Measurements from ENCODE around the gene GRB10.

Gene GRB10

DNA sequence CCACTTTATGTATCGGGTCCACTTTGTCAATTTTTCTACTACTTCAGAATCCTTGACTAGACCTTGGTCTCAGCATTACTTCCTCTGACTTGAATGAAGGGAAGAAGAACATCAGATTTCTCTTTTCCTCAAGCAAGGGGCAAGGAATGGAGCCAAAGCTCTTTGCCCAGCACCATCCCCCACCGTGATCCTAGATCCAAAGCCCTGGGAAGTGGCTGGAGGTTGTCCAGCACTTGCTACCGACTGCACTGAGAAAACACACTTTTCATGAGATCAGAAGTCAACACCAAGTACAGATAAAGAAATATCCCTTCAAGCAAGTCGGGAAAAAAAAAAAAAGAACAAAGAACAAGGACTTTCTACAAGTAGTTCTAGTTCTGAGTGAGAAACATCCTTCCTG, 115.4 kb downstream of the GRB10 start:
- H3K4me3 ChIP-seq (ENCODE audit: low read depth, low read length): no peak overlapping the region
- TF ChIP-seq, protein P1, sequence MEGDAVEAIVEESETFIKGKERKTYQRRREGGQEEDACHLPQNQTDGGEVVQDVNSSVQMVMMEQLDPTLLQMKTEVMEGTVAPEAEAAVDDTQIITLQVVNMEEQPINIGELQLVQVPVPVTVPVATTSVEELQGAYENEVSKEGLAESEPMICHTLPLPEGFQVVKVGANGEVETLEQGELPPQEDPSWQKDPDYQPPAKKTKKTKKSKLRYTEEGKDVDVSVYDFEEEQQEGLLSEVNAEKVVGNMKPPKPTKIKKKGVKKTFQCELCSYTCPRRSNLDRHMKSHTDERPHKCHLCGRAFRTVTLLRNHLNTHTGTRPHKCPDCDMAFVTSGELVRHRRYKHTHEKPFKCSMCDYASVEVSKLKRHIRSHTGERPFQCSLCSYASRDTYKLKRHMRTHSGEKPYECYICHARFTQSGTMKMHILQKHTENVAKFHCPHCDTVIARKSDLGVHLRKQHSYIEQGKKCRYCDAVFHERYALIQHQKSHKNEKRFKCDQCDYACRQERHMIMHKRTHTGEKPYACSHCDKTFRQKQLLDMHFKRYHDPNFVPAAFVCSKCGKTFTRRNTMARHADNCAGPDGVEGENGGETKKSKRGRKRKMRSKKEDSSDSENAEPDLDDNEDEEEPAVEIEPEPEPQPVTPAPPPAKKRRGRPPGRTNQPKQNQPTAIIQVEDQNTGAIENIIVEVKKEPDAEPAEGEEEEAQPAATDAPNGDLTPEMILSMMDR (IDR thresholded peaks at IDR 0.05; ENCODE audit: borderline replicate concordance, insufficient read depth, low read depth, low read length): no peak

DNA sequence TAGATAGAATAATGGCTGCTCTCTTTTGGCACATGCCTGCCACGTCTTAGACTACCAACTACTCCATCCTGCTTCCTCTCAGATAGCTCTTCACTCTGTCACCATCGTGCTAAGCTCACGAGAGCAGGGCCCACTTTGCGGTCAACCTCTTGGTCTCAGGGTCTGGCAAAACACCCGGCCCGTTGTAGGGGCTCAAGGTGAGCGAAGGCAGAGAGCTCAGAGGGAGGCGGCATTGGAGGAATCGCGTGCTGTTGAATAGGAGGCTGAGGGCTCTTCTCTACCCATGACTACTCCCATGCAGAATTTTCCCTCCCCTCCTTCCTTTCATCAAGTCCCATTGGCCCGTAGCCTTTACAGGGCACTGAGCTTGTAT, 116.6 kb downstream of the GRB10 start:
- TF ChIP-seq, protein P1 (IDR thresholded peaks at IDR 0.05; ENCODE audit: borderline replicate concordance, insufficient read depth, low read depth, low read length): no peak
- no peak overlapping the region for H3K4me3 ChIP-seq (ENCODE audit: low read depth, low read length)

DNA sequence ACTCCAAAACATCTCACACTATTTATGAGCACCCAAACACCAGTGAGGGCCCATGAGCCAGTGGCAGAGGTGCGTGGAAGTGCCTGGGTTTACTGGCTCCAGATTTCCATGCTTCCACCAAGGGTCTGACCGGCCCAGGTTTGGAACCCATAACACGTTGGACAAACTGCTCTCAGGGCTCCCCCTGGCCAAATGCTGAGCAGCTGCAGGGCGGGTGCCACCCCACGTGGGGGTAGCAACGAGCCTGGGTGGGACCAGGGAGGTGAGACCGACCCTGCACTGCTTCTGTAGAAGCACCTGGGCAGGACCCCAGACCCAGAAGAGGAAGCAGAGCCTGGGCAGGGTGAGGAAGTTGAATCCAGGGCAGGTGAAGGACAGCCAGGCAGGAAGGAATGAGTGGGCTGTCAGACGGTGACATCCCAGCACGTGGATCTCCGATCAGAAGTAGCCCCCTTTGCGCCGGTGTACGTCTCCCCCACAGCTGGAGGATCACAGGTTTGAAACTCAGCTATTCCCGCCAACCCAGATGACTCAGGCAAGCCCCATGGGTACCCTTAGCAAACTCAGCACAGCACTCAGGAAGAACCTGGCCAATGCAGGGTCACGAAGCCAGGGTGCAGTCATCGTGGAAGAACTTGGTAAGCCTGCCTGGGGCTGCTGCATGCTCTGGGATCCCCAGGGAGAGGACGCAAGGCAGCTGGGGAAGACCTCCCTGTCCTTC, 117.1 kb downstream of the GRB10 start:
- H3K4me3 ChIP-seq (ENCODE audit: low read depth, low read length): no peak overlapping the region
- TF ChIP-seq, protein P1 (IDR thresholded peaks at IDR 0.05; ENCODE audit: borderline replicate concordance, insufficient read depth, low read depth, low read length): no peak

DNA sequence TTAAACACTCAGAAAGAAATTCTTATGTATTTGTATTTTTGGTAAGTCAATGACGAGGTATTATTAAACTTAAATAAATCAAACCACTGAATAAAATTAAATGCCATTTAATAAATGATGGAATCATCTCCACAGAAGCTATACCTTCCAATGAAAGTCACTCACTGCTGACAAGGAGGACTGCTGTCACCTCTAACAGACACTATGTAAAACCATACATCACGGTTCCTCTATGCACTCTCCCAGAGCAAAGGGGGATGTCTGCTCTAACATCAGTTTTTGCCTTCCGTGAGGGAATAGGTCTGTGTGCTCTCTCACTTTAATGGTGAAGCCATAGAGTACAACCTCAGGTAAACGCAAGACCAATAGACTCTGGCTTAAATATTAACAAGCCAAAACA, 117.8 kb downstream of the GRB10 start:
- no peak overlapping the region for H3K4me3 ChIP-seq (ENCODE audit: low read depth, low read length)
- TF ChIP-seq, protein P1 (IDR thresholded peaks at IDR 0.05; ENCODE audit: borderline replicate concordance, insufficient read depth, low read depth, low read length): no peak

DNA sequence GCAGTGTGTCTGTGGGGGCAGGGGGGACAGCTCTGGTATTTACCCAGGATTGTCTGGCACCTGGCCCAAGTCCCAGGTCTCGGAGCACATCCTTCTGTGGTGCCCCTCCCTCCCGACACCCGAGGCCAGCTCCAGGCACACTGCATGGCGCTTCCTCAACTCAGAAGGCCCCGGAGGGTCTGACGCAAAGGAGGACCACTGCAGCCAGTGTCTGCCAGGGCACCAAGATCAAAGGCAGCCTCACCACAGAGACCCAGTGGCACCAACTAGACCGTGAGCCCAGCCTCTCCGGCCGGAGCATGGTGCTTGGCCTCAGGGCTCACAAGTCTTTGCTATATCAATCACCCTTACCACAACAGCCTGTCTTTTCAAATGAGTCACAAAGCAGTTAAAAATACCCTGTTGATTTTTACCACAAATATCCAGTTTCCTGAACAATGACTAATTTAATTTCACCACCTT, 118.2 kb downstream of the GRB10 start:
- TF ChIP-seq, protein P1 (IDR thresholded peaks at IDR 0.05; ENCODE audit: borderline replicate concordance, insufficient read depth, low read depth, low read length): no peak
- H3K4me3 ChIP-seq (ENCODE audit: low read depth, low read length): no peak overlapping the region

DNA sequence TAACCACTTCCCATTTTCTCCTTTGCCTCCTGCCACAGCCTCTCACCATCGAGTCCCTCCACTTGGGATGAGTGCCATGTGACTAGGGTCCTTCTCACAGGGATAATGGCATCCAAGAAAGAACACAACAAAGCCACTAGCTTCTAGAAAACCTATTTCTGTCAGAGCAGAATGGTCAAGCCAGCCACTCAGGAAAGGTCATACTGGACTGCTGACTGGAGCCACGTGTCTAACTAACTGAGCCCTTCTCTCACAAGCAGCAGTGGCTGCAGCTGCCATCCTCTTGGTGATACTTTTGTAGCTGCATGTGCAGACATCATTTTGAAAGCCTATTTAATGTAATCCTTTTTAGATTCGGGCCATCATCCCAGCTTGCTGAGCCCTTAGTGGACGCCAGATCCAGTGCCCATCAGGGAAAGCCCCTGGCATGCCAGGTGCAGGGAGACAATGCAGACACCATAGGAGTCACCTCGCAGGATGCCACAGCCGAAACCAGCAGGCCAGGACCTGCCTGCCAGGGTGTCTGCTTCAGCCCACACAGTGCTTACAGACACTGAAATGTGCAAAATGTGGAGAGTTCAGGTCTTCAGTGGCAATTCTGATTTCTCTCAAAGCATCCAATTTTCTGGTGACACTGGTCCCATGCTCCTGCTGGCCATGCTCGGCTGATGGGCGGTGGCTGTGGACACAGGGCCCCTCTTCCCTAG, 119.1 kb downstream of the GRB10 start:
- TF ChIP-seq, protein P1 (IDR thresholded peaks at IDR 0.05; ENCODE audit: borderline replicate concordance, insufficient read depth, low read depth, low read length): no peak
- no peak overlapping the region for H3K4me3 ChIP-seq (ENCODE audit: low read depth, low read length)

DNA sequence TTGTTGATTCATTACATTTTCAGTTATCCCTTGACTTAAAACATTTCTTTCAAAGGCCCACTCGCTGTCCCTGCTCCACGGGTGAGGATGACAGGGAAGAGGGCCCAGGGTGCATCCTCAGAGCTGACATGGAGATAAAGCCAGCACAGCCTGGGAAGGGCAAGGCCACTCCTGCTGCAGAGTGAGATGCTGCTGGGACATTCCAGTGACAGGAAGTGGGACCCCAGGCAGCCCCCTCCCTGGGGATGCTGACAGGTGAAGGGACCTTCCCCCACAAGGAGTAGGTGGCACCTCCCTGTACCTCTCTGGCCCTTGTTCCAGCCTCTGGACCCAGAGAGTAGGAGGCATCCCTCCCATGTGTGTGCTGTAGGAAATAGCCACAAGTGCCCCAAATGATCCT, 119.7 kb downstream of the GRB10 start:
- H3K4me3 ChIP-seq (ENCODE audit: low read depth, low read length): no peak overlapping the region
- TF ChIP-seq, protein P1 (IDR thresholded peaks at IDR 0.05; ENCODE audit: borderline replicate concordance, insufficient read depth, low read depth, low read length): no peak
